Muscle of leg (tissue), 11 donors: ENCODE data around the gene PIEZO1. TPM values are rescaled to one million over a fixed set of nuclear protein-coding genes. Genes with fewer than 3 reads are reported as not detected.

ENCODE experiments used
- DNase-seq: peaks from one replicate; pipeline ENCODE4 v3.0.0; 2013
- H3K27ac ChIP-seq: one replicate; pipeline ENCODE4 v1.5.1; 2013; ENCODE audit warnings: mild to moderate bottlenecking, low read length, control low read depth
- H3K27me3 ChIP-seq: one replicate; pipeline ENCODE4 v1.6.1; 2013; ENCODE audit warnings: low read length; ENCODE audit not compliant: control insufficient read depth, insufficient read depth
- H3K36me3 ChIP-seq: one replicate; pipeline ENCODE4 v1.6.1; 2013; ENCODE audit warnings: low read length; ENCODE audit not compliant: control insufficient read depth, insufficient read depth
- H3K4me1 ChIP-seq: one replicate; pipeline ENCODE4 v1.6.1; 2013; ENCODE audit warnings: low read length; ENCODE audit not compliant: control insufficient read depth, insufficient read depth
- H3K4me3 ChIP-seq: one replicate; pipeline ENCODE4 v1.5.1; 2013; ENCODE audit warnings: low read length, control low read depth
- H3K9me3 ChIP-seq: replicated peaks from 2 replicates; pipeline ENCODE4 v1.6.1; 2013; ENCODE audit warnings: low read depth, low read length; ENCODE audit not compliant: control insufficient read depth
- WGBS: methylation state at CpG from one replicate; pipeline ENCODE4 v1.1.5; 2013; ENCODE audit warnings: missing lambda C conversion rate; ENCODE audit not compliant: insufficient coverage; 5-methylcytosine and 5-hydroxymethylcytosine counted together
- polyA plus RNA-seq, 8 donors: library from polyadenylated mRNA; unstranded; fragments of 120-200 nt; gene quantifications; one replicate each; pipeline versions ENCODE4 v1.2.1 to v1.2.3, GENCODE V29; 2013; ENCODE audit warnings: inconsistent platforms in 1 of 8, low replicate concordance in 1 of 8; ENCODE audit not compliant: insufficient read length in 8 of 8, insufficient read depth in 1 of 8
- total RNA-seq: library from RNA; stranded (reverse); fragments of 120-200 nt; gene quantifications from one replicate; pipeline ENCODE4 v1.2.4, GENCODE V29; 2013

PIEZO1 gene
- total and polyA plus RNA-seq, 9 donors = 48.6 to 75.6 (median 59.3) TPM

DNA sequence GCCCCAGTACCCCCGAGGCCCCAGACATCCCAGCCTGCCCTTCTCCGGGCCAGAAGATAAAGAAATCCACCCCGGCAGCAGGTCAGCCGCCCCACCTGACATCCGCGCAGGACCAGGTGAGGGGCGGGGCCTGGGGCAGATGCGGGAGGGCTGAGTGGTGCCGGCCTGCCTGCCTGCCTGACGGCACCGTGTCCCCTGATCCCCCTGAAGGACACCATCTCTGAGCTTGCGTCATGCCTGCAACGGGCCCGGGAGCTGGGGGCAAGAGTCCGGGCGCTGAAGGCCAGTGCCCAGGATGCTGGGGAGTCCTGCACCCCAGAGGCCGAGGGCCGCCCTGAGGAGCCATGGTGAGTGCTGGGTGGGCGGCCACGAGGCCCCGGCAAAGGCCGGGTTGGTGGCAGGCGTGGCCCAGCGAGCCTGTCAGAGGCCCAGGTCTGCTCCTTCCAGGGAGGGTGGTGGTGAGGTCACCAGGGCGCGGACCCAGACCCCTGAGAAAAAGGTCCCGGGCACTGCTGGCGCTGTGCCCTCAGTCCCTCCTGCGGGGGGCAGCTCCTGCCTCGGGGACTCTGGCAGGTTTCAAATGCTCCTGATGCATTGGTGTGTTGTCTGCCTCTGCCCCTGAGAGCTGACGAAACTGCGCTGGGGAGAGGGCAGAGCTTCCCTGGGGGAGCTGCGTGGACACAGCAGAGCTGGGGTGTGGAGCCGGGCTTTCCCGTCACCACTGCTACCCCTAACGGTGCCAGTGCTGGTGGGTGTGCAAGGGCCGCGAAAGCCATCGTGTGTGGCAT, 19.7 kb upstream of the PIEZO1 start:
- 29% methylated on average over 35 of the region's 39 CpGs for WGBS
- Histone ChIP-seq H3K4me3 (peak overlapping the region; percentile 40), H3K27ac (no peak overlapping the region), H3K36me3 (peaks cover 37% of the 10 kb centered on the region), H3K9me3 (no peaks in the 10 kb centered on the region), H3K4me1 (peaks cover 50% of the 10 kb centered on the region), H3K27me3 (no peaks in the 10 kb centered on the region)
- DNase-seq = no peak

DNA sequence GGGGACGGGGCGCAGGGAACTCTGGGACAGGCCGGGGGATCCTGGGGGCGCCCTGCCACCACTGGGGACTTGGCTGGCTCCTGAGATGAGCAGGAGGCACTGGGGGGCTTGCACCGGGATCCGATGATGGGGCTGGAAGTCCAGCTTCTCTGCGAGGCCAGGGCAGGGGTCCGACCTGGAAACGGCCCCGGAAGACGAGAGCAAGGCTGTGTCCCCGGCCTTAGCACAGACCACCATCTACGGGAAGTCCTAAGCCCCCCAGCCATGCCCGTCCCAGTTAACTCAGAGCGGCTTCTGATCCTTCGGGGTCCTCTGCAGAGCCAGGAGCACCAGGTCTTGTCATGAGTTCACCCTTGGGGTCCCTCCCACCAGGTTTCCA, 19.1 kb upstream of the PIEZO1 start:
- H3K27ac ChIP-seq = no peak overlapping the region
- peaks cover 44% of the 10 kb centered on the region for H3K4me1 ChIP-seq
- H3K4me3 ChIP-seq = peak overlapping the region; percentile 40
- WGBS = under 1% methylated on average over 16 of the region's 16 CpGs
- no peaks in the 10 kb centered on the region for H3K27me3 ChIP-seq
- H3K36me3 ChIP-seq = peaks cover 31% of the 10 kb centered on the region
- DNase-seq = no peak
- H3K9me3 ChIP-seq = no peaks in the 10 kb centered on the region

DNA sequence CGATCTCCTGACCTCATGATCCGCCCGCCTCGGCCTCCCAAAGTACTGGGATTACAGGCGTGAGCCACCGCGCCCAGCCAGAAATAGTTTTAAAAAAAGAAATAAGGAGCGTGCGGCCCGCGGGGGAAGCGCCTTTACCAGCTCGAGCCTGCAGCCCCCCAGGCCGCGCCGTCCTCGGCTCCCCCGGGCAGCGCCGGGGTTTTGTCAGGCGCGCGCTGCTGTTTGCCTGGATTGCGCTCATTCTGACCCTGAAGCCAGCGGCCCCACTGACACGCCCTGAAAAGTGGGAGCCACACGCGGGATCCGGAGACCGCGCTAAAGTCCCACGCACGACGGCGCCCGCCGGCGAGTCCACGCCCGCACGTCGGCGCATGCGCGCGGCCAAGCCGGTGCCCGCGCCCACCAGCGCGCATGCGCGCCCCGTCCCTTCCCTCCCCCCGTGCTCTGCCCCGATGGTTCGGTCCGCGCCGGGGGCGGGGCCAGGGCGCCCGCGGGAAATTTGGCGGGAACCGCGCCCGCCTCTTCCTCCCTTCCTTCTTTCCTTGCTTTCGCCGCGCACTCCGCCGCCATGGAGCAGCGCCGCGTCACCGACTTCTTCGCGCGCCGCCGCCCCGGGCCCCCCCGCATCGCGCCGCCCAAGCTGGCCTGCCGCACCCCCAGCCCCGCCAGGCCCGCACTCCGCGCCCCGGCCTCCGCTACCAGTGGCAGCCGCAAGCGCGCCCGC, 18.4 kb upstream of the PIEZO1 start, which contains the start of gene CDT1:
CDT1 (plus strand) TSS at position 526 of the 724 bp plus-strand sequence; CDS start at position 569, 43 bp downstream.
- no peaks in the 10 kb centered on the region for H3K27me3 ChIP-seq
- peak within 1 kb of the TSS; percentile 77 for H3K4me3 ChIP-seq
- WGBS = under 1% methylated on average over 91 of the region's 98 CpGs
- peaks cover 26% of the 10 kb centered on the region for H3K36me3 ChIP-seq
- peak; percentile 91 for DNase-seq
- peaks cover 41% of the 10 kb centered on the region for H3K4me1 ChIP-seq
- no peaks in the 10 kb centered on the region for H3K9me3 ChIP-seq
- no peak within 1 kb of the TSS for H3K27ac ChIP-seq

GRCh38 chr16:88800277-88800592, 15.2 kb upstream of the PIEZO1 start:
- DNase-seq = no peak
- whole genome bisulfite sequencing = 70% methylated on average over 5 of the region's 6 CpGs
- Histone ChIP-seq H3K27ac (no peak overlapping the region), H3K4me1 (peaks cover 18% of the 10 kb centered on the region), H3K9me3 (no peaks in the 10 kb centered on the region), H3K36me3 (peaks cover 4% of the 10 kb centered on the region), H3K4me3 (no peak overlapping the region), H3K27me3 (peaks cover under 1% of the 10 kb centered on the region)

GRCh38 chr16:88799569-88800276, 14.7 kb upstream of the PIEZO1 start:
- Histone ChIP-seq H3K4me3 (no peak overlapping the region), H3K9me3 (no peaks in the 10 kb centered on the region), H3K4me1 (peaks cover 13% of the 10 kb centered on the region), H3K36me3 (no peaks in the 10 kb centered on the region), H3K27me3 (peaks cover 3% of the 10 kb centered on the region), H3K27ac (no peak overlapping the region)
- DNase-seq = no peak
- 70% methylated on average over 11 of the region's 17 CpGs for WGBS

GRCh38 chr16:88798772-88799455, 13.9 kb upstream of the PIEZO1 start:
- no peak for DNase-seq
- H3K9me3 ChIP-seq = no peaks in the 10 kb centered on the region
- no peak overlapping the region for H3K4me3 ChIP-seq
- no peak overlapping the region for H3K27ac ChIP-seq
- H3K36me3 ChIP-seq = no peaks in the 10 kb centered on the region
- H3K27me3 ChIP-seq = peaks cover 3% of the 10 kb centered on the region
- peaks cover 5% of the 10 kb centered on the region for H3K4me1 ChIP-seq

DNA sequence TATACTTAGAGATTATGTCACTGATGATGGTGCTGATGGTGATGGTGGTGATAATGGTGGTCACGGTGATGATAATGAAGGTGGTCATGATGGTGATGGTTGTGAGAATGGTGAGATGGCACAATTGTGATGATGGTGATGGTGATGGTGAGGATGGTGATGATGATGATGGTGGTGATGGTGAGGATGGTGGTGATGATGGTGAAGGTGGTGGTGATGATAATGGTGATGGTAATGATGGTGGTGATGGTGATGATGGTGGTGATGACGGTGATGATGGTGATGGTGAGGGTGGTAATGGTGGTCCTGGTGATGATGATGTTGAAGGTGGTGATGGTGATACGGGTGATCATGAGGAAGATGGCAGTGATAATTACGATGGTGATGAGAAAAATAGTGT, 13.1 kb upstream of the PIEZO1 start:
- Histone ChIP-seq H3K4me3 (no peak overlapping the region), H3K9me3 (no peaks in the 10 kb centered on the region), H3K27me3 (peaks cover 11% of the 10 kb centered on the region), H3K27ac (no peak overlapping the region), H3K4me1 (peaks cover 7% of the 10 kb centered on the region), H3K36me3 (no peaks in the 10 kb centered on the region)
- WGBS = 96% methylated on average over 4 of the region's 4 CpGs
- no peak for DNase-seq

DNA sequence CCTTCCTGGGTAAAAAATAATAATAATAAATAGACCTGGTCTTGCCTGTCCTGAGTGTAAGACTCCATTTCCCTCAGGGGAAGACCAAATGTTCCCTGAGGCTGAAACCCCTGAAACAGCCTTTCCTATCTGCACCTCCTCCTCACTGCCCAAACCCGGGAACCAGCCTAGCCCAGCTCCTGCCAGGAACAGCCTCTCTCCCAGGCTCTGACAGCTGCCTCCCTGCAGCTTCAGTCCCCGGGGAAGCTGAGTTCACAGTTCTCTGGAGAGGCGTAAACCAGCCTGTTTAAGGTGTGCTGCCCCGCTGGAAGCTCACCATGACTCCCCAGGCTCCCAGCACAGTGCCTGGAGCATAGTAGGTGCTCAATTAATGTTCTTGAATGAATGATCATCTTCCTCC, 11.3 kb upstream of the PIEZO1 start:
- Histone ChIP-seq H3K4me1 (peaks cover 2% of the 10 kb centered on the region), H3K27ac (no peak overlapping the region), H3K9me3 (no peaks in the 10 kb centered on the region), H3K27me3 (peaks cover 29% of the 10 kb centered on the region), H3K4me3 (no peak overlapping the region), H3K36me3 (no peaks in the 10 kb centered on the region)
- WGBS = 55% methylated on average over 4 of the region's 4 CpGs
- DNase-seq = no peak

DNA sequence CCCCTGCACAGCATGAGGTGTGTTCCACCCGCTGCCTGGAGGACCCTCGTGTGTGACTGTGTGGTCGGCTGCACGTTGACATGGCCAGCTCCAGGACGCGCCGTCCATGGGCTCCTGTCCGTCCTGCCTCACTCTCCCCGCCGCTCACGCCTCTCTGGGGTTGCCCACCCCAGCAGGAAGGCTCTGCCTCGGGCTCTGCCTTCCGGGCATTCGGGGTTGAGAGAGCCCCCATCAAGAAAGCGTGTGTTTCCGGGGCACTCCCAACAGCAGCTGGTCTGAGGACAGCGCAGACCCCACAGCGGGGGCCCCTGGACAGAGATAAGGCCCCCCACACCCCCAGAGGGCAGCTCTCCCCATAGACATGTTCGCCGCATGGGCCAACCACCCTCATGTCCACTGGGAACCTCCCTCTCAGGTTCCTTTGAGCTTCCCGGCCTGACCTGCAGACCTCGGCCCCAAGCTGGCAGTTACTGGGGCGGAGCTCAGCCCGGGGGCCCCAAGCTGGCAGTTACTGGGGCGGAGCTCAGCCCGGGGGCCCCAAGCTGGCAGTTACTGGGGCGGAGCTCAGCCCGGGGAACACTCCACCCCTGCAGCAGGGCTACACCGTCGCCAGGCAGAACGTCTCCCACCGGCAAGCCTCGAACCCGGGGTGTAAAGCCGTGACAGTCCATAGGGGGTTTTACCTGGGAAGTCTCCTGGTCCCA, 8.4 kb upstream of the PIEZO1 start:
- H3K27ac ChIP-seq = no peak overlapping the region
- H3K9me3 ChIP-seq = no peaks in the 10 kb centered on the region
- DNase-seq = no peak
- peaks cover 9% of the 10 kb centered on the region for H3K4me1 ChIP-seq
- H3K4me3 ChIP-seq = no peak overlapping the region
- H3K36me3 ChIP-seq = no peaks in the 10 kb centered on the region
- H3K27me3 ChIP-seq = peaks cover 39% of the 10 kb centered on the region
- WGBS = 39% methylated on average over 30 of the region's 35 CpGs
